ENCODE data around the gene PTGES3L.
"Not testable (repeated sequence)": the region's sequence is repeated elsewhere in the genome, so short reads cannot be mapped to it uniquely, and the experiment has no call there.

The PTGES3L gene

DNA sequence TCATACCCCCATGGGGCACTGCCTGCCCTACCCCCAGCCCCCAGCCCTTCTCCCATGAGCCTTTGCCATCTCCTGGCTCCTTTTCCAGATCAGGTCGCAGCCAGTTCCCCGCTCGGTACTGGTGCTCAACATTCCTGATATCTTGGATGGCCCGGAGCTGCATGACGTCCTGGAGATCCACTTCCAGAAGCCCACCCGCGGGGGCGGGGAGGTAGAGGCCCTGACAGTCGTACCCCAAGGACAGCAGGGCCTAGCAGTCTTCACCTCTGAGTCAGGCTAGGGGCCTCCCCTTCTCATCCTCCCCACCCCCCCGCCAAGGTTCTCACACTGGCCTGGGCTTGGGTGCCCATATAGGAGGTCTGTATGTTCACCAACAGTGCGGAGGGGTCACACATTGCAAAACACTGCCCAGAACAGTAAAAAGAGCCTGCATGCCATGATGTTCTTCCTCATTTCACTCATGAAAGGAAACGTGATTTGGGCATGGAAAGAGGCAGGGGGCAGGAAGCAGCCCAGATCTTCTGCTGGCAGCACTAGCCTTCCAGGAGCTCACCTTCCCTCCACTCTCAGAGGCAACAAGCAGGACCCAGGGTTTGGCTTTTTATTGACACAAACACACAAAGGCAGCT lies 34.3 kb upstream of the PTGES3L start:
- DNase-seq = no peak

DNA sequence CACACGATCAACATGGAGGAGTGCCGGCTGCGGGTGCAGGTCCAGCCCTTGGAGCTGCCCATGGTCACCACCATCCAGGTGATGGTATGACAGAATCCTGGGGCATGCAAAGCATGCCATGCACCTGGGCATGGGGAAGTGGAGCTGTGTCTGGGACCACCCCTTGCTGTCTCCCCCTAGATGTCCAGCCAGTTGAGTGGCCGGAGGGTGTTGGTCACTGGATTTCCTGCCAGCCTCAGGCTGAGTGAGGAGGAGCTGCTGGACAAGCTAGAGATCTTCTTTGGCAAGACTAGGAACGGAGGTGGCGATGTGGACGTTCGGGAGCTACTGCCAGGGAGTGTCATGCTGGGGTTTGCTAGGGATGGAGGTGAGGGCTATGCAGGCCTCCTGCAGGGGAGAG lies 33.4 kb upstream of the PTGES3L start:
- no peak for DNase-seq

DNA sequence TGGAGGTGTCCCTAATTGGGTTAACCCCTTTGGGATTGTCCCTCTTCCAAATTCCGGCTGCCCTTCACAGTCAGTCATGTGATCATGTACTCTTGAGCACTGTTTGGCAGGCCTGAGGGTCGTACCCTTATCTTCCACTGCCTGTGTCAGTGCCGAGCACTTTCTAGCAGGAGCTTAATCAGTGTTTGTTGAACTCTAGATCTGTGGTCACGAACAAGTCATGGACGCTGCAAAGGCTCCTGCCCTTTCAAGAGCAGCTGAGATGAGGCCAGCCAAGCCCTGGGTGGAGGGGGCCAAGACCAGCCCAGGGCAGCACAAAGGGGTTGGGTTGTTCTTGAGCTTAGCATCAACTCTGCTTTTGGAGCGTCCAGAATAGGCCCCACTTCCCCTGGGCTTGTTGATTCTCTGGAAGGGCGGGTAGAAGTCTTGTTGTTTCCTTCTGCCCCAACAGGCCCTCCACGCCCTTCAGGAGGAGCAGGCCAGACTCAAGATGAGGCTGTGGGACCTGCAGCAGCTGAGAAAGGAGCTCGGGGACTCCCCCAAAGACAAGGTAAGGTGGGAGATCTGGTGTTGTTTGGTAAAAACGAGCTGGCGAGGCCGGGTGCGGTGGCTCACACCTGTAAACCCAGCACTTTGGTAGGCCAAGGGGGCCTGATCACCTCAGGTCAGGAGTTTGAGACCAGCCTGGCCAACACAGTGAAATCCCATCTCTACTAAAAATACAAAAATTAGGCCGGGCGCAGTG lies 32.0 kb upstream of the PTGES3L start:
- no peak for DNase-seq

DNA sequence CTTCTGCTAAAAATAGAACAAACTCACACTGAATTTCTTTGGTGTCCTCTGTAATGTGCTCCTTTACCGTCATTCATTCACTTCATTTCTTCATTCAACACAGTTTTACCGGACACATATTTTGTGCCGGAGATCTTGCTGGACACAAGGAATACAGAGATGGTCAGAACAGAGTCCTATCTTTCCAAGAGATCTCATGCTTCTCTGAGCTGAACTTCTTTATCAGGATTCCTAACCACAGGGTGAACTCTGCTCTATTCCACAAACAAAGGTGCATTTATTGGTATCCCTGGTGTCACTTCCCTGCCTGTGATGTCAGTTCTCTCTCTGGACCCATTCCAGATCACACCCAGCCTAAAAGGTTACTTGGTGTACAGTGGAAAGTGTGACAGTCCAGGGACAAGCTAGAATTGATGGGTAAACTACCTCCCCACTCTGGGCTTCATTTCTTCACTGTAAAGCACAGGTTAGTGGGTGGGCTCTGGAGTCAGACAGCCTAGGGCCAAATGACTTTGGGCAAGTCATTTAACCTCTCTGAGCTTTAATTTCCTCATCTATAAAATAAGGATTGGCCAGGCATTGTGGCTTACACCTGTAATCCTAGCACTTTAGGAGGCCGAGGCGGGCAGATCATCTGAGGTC lies 30.9 kb upstream of the PTGES3L start:
- DNase-seq = no peak

DNA sequence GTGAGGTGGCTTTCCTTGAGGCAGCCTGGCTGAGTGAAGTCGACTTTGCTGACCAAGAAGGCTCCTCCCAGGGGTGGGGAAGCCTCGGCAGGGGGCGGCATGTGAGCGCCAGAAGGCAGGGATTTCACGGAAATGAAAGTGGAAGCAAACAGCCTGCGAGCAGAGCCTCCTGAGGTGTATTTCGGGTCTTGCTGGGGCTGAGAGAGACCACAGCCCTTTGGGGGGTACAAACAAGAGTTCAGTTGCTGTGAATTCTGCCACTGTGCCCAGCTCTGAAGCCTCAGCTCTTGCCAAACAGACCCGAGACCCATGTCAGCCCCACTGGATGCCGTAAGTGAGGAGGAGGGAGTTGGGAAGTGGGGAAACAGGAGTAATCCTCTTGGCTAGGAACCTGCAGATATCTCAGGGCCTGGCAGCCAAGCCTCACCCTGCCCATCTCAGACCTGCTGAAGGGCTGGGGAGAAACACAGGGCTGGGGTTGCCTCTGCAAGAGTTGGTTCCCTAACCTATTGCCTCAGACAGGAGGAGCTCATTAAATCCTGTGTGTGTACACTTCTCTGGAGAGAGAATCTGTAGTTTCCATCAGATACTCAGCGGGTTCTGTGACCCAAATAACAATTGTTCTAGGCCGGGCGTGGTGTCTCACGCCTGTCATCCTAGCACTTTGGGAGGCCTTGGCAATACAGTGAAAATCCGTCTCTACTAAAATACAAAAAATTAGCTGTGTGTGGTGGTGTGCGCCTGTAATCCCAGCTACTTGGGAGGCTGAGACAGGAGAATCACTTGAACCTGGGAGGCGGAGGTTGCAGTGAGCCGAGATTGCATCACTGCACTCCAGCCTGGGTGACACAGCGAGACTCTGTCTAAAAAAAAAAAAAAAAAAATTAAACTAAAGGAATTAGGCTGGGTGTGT lies 27.0 kb upstream of the PTGES3L start, which contains the start of gene IFI35:
Gene IFI35 (plus strand): TSS at position 146 of the 913 bp plus-strand sequence. CDS start 164 bp downstream, at position 310.
- peak; percentile 71 for DNase-seq

DNA sequence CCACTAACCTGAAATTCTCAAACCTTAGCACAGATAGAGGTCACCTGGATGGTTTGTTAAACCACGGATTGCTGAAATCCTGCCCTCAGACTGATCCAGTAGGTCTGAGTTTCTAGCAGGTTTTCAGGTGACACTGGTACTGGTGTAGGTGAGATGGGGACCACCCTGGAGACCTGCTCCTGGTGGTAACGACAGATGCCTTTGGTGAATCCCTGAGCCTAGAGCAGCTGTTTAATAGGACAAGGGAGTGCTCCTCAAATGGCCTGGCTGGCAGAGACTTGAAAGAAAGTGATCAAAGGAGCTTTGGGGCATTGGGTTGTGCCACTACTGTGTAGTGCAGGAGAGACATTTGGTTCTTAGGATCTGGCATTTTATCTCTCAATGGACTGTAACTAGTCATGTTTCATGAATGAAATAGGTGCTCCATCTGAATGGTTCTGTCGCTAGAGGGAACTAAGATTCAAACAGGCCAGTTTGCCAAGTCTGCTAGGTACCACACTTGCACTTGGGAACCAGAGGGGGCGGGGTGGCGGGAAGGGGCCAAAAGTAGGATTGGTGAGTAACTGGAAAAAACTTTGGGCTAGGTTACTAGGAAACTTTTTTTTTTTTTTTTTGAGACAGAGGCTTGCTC lies 23.8 kb upstream of the PTGES3L start:
- no peak for DNase-seq

DNA sequence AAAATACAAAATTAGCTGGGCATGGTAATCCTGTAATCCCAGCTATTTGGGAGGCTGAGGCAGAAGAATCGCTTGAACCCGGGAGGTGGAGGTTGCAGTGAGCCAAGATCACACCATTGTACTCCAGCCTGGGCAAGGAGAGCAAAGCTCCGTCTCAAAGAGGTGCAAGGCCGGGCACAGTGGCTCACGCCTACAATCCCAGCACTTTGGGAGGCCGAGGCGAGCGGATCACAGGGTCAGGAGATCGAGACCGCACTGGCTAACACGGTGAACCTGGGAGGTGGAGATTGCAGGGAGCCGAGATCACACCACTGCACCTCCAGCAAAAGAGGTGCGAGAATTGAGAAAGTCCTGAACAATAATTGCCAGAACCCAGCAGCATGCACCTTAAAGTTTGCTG lies 21.0 kb upstream of the PTGES3L start:
- not testable (repeated sequence) for DNase-seq

DNA sequence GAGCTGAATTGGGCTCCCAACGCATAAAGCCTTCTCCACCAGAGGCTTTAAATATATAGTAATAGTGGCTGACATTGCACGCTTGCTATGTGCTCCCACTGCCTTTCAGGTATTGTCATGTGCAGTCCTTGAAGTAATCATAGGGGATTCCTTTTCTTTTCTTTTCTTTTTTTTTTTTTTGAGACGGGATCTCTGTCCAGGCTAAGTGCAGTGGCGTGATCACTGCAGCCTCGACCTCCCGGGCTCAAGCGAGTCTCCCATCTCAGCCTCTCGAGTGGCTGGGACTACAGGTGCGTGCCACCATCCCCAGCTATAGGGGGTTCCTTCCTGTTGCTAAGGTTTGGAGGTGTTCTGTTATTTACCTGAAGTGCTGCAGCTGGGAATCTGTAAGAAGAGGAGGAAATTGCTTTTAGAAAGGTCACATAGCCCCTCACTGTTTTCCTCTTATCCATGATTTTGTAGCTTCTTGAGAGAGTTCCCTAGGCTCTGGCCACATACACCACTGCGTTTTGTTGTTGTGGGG lies 19.2 kb upstream of the PTGES3L start:
- no peak for DNase-seq

DNA sequence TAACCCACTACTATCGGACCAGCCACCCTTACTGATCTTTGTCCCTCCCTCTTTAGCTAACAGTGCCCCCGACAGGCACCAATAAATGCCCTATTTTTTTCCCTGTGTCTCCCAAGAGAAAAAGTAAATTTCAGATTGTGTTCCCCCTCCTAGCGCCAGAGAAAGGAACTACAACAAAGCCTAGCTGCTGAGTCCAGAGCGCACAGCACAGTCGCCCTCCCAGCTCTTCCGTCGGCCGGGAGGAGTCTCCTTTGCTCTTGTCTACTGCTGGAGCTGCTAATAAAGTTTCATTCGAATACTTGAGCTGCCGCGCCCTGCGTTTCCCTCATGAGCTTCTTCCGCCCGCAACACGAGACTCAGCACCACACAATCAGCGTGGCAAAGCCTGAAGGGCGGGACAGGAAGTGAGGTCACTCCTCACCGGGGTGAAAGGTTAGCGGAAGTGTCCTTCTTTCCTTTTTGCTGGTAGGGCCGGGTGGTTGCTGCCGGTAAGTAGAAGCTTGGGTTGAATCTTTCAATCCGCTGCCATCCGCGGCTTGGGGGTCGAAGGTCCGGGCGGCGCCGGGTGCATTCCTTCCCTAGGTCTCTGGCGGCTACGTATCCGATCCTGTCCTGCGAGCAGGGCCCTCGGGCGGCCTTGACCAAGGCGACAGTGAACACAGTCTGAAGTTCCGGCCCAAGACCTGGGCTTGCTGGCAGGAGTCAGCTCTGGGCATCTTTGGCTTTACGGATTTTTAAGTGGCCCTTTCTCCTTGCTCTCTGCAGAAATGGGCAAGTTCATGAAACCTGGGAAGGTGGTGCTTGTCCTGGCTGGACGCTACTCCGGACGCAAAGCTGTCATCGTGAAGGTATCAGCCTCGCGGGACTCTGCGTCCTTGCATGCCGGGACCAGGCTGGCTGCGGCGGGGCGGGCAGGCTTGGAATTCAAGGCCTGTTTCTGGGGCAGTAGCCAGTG lies 18.4 kb upstream of the PTGES3L start, which contains the start of gene RPL27:
Gene RPL27 (plus strand): TSS at position 436 of the 955 bp plus-strand sequence. CDS start 332 bp downstream, at position 768.
- peak; percentile 95 for DNase-seq

DNA sequence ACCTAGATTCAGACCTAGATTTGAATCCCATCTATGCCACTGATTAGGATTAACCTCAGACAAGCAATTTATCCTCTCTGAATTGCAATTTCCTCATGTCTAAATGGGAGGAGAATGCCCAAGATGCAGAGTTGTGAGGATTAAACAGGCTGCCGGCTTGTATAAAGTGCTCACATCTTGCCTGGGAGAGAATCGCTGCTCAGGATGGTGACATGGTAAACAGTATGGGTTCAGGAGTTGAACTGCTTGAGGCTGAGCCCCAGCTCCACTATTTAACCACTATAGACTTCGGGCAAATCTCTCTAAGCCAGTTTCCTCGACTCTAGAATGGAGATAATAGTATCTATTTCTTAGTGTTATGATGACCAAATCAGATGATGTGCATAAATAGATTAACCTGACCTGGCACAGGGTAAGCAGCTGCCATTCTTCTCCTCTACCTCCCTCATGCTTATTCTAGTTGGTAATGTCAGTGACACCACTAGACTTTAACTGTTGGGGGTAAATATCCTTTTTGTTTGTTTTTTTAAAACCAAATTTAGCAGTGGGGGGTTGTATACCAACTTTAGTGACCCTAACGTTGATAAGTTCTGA lies 17.6 kb upstream of the PTGES3L start:
- DNase-seq = no peak

DNA sequence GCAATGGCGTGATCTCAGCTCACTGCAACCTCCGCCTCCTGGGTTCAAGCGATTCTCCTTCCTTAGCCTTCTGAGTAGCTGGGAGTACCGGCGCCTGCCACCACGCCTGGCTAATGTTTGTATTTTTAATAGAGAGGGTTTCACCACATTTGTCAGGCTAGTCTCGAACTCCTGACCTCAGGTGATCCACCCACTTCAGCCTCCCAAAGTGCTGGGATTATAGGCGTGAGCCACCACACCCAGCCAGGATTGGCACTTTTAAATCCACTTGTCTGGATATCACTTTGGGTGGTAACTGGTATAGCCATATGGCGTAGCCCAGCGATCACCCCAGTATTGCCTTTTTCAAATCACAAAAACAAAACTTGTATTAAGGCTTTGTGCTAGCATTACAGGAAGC lies 14.0 kb upstream of the PTGES3L start:
- DNase-seq = not testable (repeated sequence)

DNA sequence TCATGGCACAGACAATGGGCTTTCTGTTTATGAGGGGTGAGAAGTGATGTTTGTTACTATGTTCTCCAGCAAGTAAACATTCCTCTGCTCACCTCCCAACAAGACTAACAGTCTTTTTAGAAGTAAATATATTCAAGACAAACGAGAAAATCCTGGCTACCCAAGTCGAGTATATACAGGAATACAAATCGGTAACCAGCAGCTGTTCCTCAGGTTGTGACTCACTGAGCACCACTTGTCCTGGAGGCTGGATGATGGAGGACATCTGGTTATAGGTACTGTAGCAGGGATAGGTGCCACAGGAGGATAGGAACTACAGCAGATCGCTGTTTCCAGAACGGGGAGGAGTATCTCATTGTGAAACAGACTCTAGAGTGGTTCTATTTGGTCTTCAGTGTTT lies 13.0 kb upstream of the PTGES3L start:
- DNase-seq = no peak

DNA sequence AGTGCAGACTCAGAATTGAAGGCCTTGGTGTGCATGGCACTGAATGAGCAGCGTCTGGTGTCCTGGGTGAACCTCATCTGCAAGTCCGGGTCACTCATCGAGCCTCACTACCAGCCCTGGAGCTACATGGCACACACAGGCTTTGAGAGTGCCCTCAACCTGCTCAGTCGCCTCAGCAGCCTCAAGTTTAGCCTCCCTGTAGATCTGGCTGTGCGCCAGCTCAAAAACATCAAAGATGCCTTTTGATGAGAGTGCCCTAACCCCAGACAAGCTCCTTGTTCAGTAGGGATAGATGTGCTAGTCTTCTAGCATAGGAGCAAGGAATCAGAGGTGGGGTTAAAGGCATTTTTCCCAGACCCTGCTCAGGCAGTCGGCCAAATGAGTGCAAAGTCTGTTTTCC lies 11.6 kb upstream of the PTGES3L start:
- DNase-seq = no peak

DNA sequence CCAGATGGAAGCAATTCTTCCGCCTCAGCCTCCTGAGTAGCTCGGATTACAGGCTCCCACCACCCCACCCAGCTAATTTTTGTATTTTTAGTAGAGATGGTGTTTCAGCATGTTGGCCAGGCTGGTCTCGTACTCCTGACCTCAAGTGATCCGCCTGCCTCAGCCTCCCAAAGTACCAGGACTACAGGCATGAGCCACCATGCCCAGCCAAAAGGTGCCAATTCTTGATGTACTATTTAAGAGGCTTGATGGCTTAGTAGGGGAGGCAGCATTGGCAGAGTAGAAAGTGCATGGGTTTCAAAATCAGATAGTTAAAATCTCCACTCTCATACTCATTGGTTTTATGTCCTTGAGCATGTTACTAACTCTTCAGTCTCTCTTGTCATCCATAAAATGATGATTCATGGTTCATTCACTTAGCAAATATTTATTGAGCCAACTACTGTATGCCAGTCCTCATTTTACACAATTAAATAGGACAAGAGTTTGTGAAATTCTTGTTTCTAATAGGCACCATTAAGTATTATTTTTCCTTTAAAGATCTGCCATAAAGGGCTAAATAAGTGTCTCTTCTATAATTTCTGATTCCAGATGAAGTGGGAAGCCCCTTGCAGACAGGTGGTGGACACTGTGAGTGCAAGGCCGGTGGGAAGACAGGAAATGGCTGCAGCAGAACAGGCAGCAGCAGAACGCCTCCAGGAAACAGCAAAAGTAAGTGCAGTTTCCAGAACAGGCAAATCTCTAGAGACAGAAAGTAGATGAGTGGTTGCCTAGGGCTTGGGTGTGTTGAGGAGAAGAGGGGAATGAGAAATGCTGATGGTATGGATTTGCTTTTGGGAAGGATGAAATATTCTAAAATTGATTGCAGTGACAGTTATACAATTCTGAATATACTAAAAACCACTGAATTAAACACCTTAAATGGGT lies 10.1 kb upstream of the PTGES3L start:
- DNase-seq = no peak

DNA sequence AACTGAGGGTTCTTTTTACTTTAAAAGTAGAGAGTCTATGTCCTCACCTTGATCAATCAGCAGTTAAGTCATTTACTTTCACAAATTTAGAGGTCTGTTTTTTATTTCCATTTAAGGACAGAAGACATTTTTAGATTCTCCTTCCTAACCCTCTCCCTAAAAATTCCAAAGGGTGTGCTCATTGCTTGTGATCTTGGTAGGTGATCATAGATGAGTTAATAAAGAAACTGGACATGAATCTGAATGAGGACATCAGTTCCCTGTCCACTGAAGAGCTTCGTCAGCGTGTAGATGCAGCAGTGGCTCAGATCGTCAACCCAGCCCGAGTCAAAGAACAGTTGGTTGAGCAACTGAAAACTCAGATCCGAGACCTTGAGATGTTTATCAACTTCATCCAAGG lies 9.3 kb upstream of the PTGES3L start:
- DNase-seq = no peak

DNA sequence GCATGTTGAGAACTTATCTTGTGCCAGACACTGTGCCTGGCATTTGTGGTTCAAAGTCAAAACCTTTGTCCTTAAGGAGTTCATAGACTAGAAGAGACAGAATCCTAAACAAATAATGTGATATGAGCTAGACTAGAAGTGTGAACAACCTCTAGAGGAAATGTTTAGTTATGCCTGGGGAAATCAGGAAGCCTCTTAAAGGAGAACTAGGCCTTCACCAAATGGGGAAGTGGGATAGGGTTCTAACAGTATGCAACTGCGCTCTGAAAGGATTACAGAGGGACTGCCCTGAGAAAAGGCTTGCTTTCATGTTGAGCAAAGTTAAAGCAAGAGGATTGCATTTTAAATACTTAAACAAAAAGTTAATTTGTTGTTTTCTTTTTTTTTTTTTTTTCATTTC lies 5.3 kb upstream of the PTGES3L start:
- no peak for DNase-seq

DNA sequence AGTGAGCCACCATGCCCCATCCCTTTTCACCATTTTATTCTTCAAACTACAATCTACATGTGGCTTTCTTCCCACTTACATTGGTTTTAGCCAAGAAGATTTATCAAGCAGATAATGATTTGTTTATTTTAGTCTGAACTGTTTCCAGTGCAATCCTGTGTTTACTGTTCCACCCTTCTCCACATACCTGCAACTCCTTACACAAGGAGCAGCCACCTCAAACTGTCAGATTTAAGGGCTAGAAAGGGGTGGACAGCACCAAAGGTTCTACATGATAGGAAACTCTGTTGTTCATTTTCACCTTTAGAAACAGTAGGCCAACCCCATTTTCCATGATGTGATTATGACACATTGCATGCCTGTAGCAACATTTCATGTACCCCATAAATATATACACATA lies 2.4 kb upstream of the PTGES3L start:
- no peak for DNase-seq

DNA sequence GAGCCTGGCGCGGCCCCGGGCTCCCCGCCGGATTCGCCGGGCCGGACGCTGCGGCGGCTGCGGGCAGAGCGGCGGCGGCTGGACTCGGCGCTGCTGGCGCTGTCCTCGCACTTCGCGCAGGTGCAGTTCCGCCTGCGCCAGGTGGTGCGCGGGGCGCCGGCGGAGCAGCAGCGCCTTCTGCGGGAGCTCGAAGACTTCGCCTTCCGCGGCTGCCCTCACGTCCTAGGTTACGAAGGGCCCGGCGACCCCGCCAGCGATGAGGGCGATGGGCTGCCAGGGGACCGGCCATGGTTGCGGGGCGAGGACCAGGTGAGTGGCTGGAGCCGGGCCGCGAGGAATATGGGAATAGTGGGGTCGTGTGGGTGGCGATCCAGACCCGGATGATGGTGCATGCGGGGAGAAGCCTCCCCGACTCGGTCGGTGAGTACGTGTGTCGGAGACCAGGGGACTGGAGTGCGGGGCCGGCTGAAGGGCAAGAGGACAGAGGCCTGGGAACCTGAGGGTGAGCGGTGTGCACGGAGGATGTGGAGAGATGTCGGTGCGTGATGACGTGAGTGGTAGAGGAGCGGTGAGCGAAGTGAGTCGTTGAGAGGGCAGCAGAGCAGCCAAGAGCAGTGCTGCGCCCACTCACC lies 1.0 kb upstream of the PTGES3L start:
- peak; percentile 31 for DNase-seq

DNA sequence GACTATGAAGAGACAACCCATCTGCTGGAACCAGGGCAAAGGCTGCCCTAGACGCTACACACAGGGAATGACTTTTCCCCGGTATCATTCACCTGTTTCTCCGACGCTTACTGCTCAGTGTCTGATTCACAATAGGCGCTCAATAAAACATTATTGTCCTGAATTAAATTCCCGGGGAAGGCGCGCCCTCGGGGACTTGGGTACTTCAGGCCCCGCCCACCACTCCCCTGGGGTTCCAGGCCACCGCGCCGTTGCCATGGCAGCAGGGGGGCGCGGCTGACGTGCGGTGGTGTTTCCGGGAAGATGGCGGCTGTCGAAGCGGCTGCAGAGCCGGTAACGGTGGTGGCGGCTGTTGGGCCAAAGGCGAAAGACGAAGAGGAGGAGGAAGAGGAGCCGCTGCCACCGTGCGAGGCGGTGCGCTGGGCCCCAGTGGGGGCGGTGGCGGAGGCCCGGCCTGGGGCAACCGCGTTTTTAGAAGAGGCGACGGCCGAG lies 440 bp upstream of the PTGES3L start, which contains the start of gene RUNDC1:
Gene RUNDC1 (plus strand): TSS at position 292 of the 492 bp plus-strand sequence. CDS start 12 bp downstream, at position 304.
- DNase-seq = peak; percentile 87

Measured in effector CD8-positive, alpha-beta T cell (primary cell).